A549 (cell line): ENCODE results near the gene DPM3. TPM values are rescaled to one million over a fixed set of nuclear protein-coding genes. Genes with fewer than 3 reads are reported as not detected.

ENCODE experiments used
- ATAC-seq, 2 experiments: fragments of 200-7000 bp in 1 of 2; fragments of >200 bp in 1 of 2; cut with Nextera tagmentation in 1 of 2; cut with Tn5 transposase in 1 of 2; 3 replicates each; pipeline versions ENCODE4 v1.8.0 to v1.9.1; 2018 to 2020; ENCODE audit warnings: mild to moderate bottlenecking in 1 of 2, moderate library complexity in 1 of 2
- CTCF ChIA-PET: fragments of 300-600 bp; sonication (Branson Sonifier 250); formaldehyde crosslinking; extraction: SDS; loops from one replicate; lab custom pipeline; 2021; ENCODE audit warnings: antibody characterized with exemption, inconsistent platforms; lab: Yijun Ruan, JAX
- POLR2A ChIA-PET: fragments of 350-600 bp; formaldehyde crosslinking; extraction: SDS; loops from one replicate; lab custom pipeline; 2021; ENCODE audit warnings: antibody characterized with exemption, inconsistent platforms; lab: Yijun Ruan, JAX
- DNase-seq, 2 experiments: peaks; one replicate each; pipeline versions ENCODE4 v3.0.0 to v3.0.0-alpha.2; 2011 to 2016; ENCODE audit warnings: low read depth in 1 of 2, low spot score in 1 of 2
- FAIRE-seq: peaks from 2 replicates; lab custom pipeline; 2011; peaks lifted over from hg19 to GRCh38; lab: Jason Lieb, UNC
- H3K27ac ChIP-seq, 2 experiments: fragments of >200 bp; sonication (Bioruptor Twin); formaldehyde crosslinking; 3 replicates each; pipeline ENCODE4 v1.5.1; 2016 to 2017
- H3K4me1 ChIP-seq: fragments of >200 bp; sonication (Bioruptor Twin); formaldehyde crosslinking; 3 replicates; pipeline ENCODE4 v1.6.1; 2016
- H3K4me2 ChIP-seq: fragments of >200 bp; sonication (Bioruptor Twin); formaldehyde crosslinking; 3 replicates; pipeline ENCODE4 v1.6.1; 2016
- H3K4me3 ChIP-seq: fragments of >200 bp; sonication (Bioruptor Twin); formaldehyde crosslinking; 3 replicates; pipeline ENCODE4 v1.5.1; 2016
- H3K9me3 ChIP-seq: fragments of >200 bp; sonication (Bioruptor Twin); formaldehyde crosslinking; 3 replicates; pipeline ENCODE4 v1.6.1; 2016
- BHLHE40 ChIP-seq: IDR thresholded peaks from 2 replicates; pipeline ENCODE4 v1.6.1; 2012; ENCODE audit warnings: low read depth, low read length, inconsistent platforms
- CBX2 ChIP-seq: fragments of 200-600 bp; sonication (generic); IDR thresholded peaks from 2 replicates; pipeline ENCODE4 v1.6.1; 2016; ENCODE audit warnings: low read depth, mild to moderate bottlenecking, borderline replicate concordance
- EHMT2 ChIP-seq: fragments of 200-600 bp; sonication (generic); IDR thresholded peaks from 2 replicates; pipeline ENCODE4 v1.6.1; 2016; ENCODE audit warnings: antibody characterized with exemption, low read depth, mild to moderate bottlenecking, moderate library complexity
- EP300 ChIP-seq, 2 experiments: fragments of >200 bp; sonication (Bioruptor Twin); formaldehyde crosslinking; IDR thresholded peaks; 2 replicates in 1 of 2; 3 replicates in 1 of 2; pipeline ENCODE4 v1.6.1; 2016 to 2017
- ESRRA ChIP-seq: fragments of 150-350 bp; IDR thresholded peaks from 2 replicates; pipeline ENCODE4 v1.6.1; 2014; ENCODE audit warnings: mild to moderate bottlenecking, low read length, borderline replicate concordance
- FOSB ChIP-seq: fragments of 250-450 bp; sonication (Bioruptor Pico); IDR thresholded peaks from 2 replicates; pipeline ENCODE4 v1.5.0; 2020; ENCODE audit warnings: mild to moderate bottlenecking, moderate library complexity
- HDAC2 ChIP-seq: fragments of 200-600 bp; sonication (generic); IDR thresholded peaks from 2 replicates; pipeline ENCODE4 v1.6.1; 2016
- HOXB13 ChIP-seq: fragments of 250-450 bp; sonication (Bioruptor Pico); IDR thresholded peaks from 2 replicates; pipeline ENCODE4 v1.5.0; 2020; ENCODE audit warnings: low read depth, mild to moderate bottlenecking, moderate library complexity
- JUN ChIP-seq, 2 experiments: fragments of >200 bp; sonication (Bioruptor Twin); formaldehyde crosslinking; IDR thresholded peaks; 2 replicates in 1 of 2; 3 replicates in 1 of 2; pipeline ENCODE4 v1.6.1; 2016 to 2017
- JUNB ChIP-seq: fragments of >200 bp; sonication (Bioruptor Twin); formaldehyde crosslinking; IDR thresholded peaks from 2 replicates; pipeline ENCODE4 v1.6.1; 2016
- KDM1A ChIP-seq: fragments of 200-600 bp; sonication (generic); IDR thresholded peaks from 2 replicates; pipeline ENCODE4 v1.6.1; 2016; ENCODE audit warnings: low read depth, mild to moderate bottlenecking
- KDM5A ChIP-seq: fragments of 200-600 bp; sonication (generic); IDR thresholded peaks from 2 replicates; pipeline ENCODE4 v1.6.1; 2016; ENCODE audit warnings: antibody characterized with exemption, mild to moderate bottlenecking
- MYC ChIP-seq: IDR thresholded peaks from 2 replicates; pipeline ENCODE4 v1.6.1; 2012; ENCODE audit warnings: mild to moderate bottlenecking, inconsistent platforms, low read length, improper control_type of control experiment, borderline replicate concordance
- NPAS2 ChIP-seq: fragments of 250-450 bp; sonication (Bioruptor Pico); IDR thresholded peaks from 2 replicates; pipeline ENCODE4 v1.8.0; 2022; ENCODE audit warnings: mild to moderate bottlenecking, moderate library complexity, borderline replicate concordance
- NR3C1 ChIP-seq: fragments of >200 bp; sonication (Bioruptor Twin); formaldehyde crosslinking; IDR thresholded peaks from 3 replicates; pipeline ENCODE4 v1.6.1; 2017
- POLR2A ChIP-seq: IDR thresholded peaks from 2 replicates; pipeline ENCODE4 v1.6.1; 2012; ENCODE audit warnings: mild to moderate bottlenecking, low read length
- POLR2AphosphoS2 ChIP-seq: conservative IDR thresholded peaks from 2 replicates; pipeline ENCODE4 v1.6.1; 2012; ENCODE audit warnings: low read length, improper control_type of control experiment, inconsistent platforms
- TFCP2L1 ChIP-seq: fragments of 250-450 bp; sonication (Bioruptor Pico); IDR thresholded peaks from 2 replicates; pipeline ENCODE4 v1.5.0; 2021; ENCODE audit warnings: mild to moderate bottlenecking
- ZNF302 ChIP-seq: fragments of 250-450 bp; sonication (Bioruptor Pico); IDR thresholded peaks from 2 replicates; pipeline ENCODE4 v1.9.0; 2021; ENCODE audit warnings: inconsistent platforms, mild to moderate bottlenecking, moderate library complexity
- ZSCAN20 ChIP-seq: fragments of 250-450 bp; sonication (Bioruptor Pico); IDR thresholded peaks from 2 replicates; pipeline ENCODE4 v1.8.0; 2022; ENCODE audit warnings: mild to moderate bottlenecking, moderate library complexity
- WGBS: methylation state at CpG from one replicate; pipeline ENCODE4 v1.1.6; 2017; ENCODE audit errors: missing lambda C conversion rate; 5-methylcytosine and 5-hydroxymethylcytosine counted together
- polyA plus RNA-seq, 4 experiments: library from polyadenylated mRNA; depleted of rRNA in 3 of 4; stranded (reverse); fragments of >200 nt; fragmentation: RNase III in 1 of 4; extraction: RNeasy Plus Mini Kit Qiagen cat#74134 plus additional on column Dnase treatment in 1 of 4; gene quantifications; 2 replicates in 3 of 4; 3 replicates in 1 of 4; pipeline ENCODE4 v1.2.3, GENCODE V29; 2011 to 2017
- TF ChIP-seq, protein P1 (sequence below): IDR thresholded peaks from 2 replicates; pipeline ENCODE4 v1.6.1; 2012
- TF ChIP-seq, protein P2 (sequence below): fragments of >200 bp; sonication (Bioruptor Twin); formaldehyde crosslinking; IDR thresholded peaks from 2 replicates; pipeline ENCODE4 v1.6.1; 2016
- TF ChIP-seq, protein P3 (sequence below): fragments of 250-450 bp; sonication (Bioruptor Pico); IDR thresholded peaks from 2 replicates; pipeline ENCODE4 v1.5.0; 2021; ENCODE audit warnings: mild to moderate bottlenecking, moderate library complexity, borderline replicate concordance
- TF ChIP-seq, protein P4 (sequence below): fragments of 250-450 bp; sonication (Bioruptor Pico); IDR thresholded peaks from 2 replicates; pipeline ENCODE4 v1.5.0; 2020; ENCODE audit warnings: low read depth, mild to moderate bottlenecking, moderate library complexity
- TF ChIP-seq, protein P5 (sequence below): fragments of 150-350 bp; IDR thresholded peaks from 2 replicates; pipeline ENCODE4 v1.6.1; 2014; ENCODE audit warnings: low read depth, mild to moderate bottlenecking, low read length
- TF ChIP-seq, protein P6 (sequence below): IDR thresholded peaks from 2 replicates; pipeline ENCODE4 v1.6.1; 2012; ENCODE audit warnings: low read depth, borderline replicate concordance
- TF ChIP-seq, protein P7 (sequence below): IDR thresholded peaks from 2 replicates; pipeline ENCODE4 v1.6.1; 2012

The DPM3 gene
- polyA plus RNA-seq, 2 of the 4 experiments (the other 2 are of a cell fraction), result 22.8 to 80.3 TPM

DNA sequence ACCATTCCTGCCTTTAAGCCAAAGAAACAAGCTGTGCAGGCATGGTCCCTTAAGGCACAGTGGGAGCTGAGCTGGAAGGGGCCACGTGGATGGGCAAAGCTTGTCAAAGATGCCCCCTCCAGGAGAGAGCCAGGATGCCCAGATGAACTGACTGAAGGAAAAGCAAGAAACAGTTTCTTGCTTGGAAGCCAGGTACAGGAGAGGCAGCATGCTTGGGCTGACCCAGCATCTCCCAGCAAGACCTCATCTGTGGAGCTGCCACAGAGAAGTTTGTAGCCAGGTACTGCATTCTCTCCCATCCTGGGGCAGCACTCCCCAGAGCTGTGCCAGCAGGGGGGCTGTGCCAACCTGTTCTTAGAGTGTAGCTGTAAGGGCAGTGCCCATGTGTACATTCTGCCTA is 6.0 kb downstream of the DPM3 start:
- Histone ChIP-seq H3K4me1 (peaks cover 46% of the 10 kb centered on the region), H3K4me3 (0 out of 3 replicates have a peak overlapping the region, but pooled peaks have one; percentile 60), H3K27ac (peak overlapping the region; percentile 90 to 92), H3K9me3 (no peaks in the 10 kb centered on the region), H3K4me2 (peak overlapping the region; percentile 82)
- FAIRE-seq (no peak), ATAC-seq (peak in 1 of 2 experiments; percentile 3; a peak in 2 of 6 replicates), DNase-seq (no peak)
- WGBS, result 50% methylated on average over 1 of the region's 1 CpG
- no peak for TF ChIP-seq JUNB
- TF ChIP-seq, protein P1, sequence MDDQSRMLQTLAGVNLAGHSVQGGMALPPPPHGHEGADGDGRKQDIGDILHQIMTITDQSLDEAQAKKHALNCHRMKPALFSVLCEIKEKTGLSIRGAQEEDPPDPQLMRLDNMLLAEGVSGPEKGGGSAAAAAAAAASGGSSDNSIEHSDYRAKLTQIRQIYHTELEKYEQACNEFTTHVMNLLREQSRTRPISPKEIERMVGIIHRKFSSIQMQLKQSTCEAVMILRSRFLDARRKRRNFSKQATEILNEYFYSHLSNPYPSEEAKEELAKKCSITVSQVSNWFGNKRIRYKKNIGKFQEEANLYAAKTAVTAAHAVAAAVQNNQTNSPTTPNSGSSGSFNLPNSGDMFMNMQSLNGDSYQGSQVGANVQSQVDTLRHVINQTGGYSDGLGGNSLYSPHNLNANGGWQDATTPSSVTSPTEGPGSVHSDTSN, result no peak
- TF ChIP-seq NPAS2 (CRISPR knock-in tag), result no peak
- TF ChIP-seq, protein P2, sequence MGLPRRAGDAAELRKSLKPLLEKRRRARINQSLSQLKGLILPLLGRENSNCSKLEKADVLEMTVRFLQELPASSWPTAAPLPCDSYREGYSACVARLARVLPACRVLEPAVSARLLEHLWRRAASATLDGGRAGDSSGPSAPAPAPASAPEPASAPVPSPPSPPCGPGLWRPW, result no peak
- TF ChIP-seq KDM5A, result no peak
- TF ChIP-seq EP300 (IDR thresholded peaks at IDR 0.05), result no peak
- no peak for TF ChIP-seq POLR2A
- no peak for TF ChIP-seq ESRRA
- TF ChIP-seq ZSCAN20 (CRISPR knock-in tag), result no peak
- TF ChIP-seq ZNF302 (CRISPR knock-in tag), result no peak
- no peak for TF ChIP-seq MYC
- no peak for TF ChIP-seq FOSB
- TF ChIP-seq, protein P3, sequence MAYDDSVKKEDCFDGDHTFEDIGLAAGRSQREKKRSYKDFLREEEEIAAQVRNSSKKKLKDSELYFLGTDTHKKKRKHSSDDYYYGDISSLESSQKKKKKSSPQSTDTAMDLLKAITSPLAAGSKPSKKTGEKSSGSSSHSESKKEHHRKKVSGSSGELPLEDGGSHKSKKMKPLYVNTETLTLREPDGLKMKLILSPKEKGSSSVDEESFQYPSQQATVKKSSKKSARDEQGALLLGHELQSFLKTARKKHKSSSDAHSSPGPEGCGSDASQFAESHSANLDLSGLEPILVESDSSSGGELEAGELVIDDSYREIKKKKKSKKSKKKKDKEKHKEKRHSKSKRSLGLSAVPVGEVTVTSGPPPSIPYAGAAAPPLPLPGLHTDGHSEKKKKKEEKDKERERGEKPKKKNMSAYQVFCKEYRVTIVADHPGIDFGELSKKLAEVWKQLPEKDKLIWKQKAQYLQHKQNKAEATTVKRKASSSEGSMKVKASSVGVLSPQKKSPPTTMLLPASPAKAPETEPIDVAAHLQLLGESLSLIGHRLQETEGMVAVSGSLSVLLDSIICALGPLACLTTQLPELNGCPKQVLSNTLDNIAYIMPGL (CRISPR knock-in tag), result no peak
- no peak for TF ChIP-seq EHMT2
- TF ChIP-seq KDM1A, result no peak
- TF ChIP-seq, protein P4, sequence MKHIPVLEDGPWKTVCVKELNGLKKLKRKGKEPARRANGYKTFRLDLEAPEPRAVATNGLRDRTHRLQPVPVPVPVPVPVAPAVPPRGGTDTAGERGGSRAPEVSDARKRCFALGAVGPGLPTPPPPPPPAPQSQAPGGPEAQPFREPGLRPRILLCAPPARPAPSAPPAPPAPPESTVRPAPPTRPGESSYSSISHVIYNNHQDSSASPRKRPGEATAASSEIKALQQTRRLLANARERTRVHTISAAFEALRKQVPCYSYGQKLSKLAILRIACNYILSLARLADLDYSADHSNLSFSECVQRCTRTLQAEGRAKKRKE, result no peak
- no peak for TF ChIP-seq CBX2
- no peak for TF ChIP-seq BHLHE40
- POLR2A ChIA-PET, result interaction anchor here (1.0 to 1.2 kb wide), 2 partner anchors 8 to 10 kb away, joined by 4 to 8 read pairs; no protein-coding TSS in a partner anchor
- CTCF ChIA-PET, result interaction anchor here (1.5 to 19.7 kb wide), 8 partner anchors 9 to 90 kb away, joined by 3 to 309 read pairs (median 21); partner anchors contain the start of gene KRTCAP2

DNA sequence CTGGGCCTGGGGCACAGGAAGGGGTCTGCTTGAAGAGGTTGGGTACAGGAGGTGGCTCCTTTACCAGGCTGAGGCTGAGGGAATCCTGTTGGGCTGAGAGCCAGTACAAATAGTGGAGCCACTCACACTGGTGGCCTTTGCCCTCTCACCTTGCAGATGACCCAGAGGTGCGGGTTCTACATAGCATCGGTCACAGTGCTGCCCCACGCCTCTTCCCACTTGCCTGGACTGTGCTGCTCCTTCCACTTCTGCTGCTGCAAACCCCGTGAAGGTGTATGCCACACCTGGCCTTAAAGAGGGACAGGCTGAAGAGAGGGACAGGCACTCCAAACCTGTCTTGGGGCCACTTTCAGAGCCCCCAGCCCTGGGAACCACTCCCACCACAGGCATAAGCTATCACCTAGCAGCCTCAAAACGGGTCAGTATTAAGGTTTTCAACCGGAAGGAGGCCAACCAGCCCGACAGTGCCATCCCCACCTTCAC is 6.5 kb downstream of the DPM3 start:
- FAIRE-seq (no peak), ATAC-seq (no peak), DNase-seq (no peak)
- H3K4me3 ChIP-seq, result no peak overlapping the region
- no peak for TF ChIP-seq POLR2AphosphoS2
- no peak for TF ChIP-seq MYC
- TF ChIP-seq TFCP2L1 (CRISPR knock-in tag), result no peak
- no peak for TF ChIP-seq EHMT2
- TF ChIP-seq, protein P5, sequence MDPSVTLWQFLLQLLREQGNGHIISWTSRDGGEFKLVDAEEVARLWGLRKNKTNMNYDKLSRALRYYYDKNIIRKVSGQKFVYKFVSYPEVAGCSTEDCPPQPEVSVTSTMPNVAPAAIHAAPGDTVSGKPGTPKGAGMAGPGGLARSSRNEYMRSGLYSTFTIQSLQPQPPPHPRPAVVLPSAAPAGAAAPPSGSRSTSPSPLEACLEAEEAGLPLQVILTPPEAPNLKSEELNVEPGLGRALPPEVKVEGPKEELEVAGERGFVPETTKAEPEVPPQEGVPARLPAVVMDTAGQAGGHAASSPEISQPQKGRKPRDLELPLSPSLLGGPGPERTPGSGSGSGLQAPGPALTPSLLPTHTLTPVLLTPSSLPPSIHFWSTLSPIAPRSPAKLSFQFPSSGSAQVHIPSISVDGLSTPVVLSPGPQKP, result no peak
- TF ChIP-seq HDAC2, result no peak
- TF ChIP-seq, protein P6, sequence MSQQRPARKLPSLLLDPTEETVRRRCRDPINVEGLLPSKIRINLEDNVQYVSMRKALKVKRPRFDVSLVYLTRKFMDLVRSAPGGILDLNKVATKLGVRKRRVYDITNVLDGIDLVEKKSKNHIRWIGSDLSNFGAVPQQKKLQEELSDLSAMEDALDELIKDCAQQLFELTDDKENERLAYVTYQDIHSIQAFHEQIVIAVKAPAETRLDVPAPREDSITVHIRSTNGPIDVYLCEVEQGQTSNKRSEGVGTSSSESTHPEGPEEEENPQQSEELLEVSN, result no peak
- TF ChIP-seq, protein P7, sequence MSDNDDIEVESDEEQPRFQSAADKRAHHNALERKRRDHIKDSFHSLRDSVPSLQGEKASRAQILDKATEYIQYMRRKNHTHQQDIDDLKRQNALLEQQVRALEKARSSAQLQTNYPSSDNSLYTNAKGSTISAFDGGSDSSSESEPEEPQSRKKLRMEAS, result no peak
- TF ChIP-seq NR3C1, result no peak
- no peak for TF ChIP-seq ZSCAN20 (CRISPR knock-in tag)
- TF ChIP-seq KDM1A, result no peak
- TF ChIP-seq POLR2A, result no peak
- TF ChIP-seq, protein P4, result no peak
- no peak for TF ChIP-seq HOXB13 (CRISPR knock-in tag)
- no peak for TF ChIP-seq CBX2
- TF ChIP-seq JUN (IDR thresholded peaks at IDR 0.05), result no peak
- H3K9me3 ChIP-seq, result no peaks in the 10 kb centered on the region
- WGBS, result 81% methylated on average over 5 of the region's 7 CpGs
- ChIA-PET POLR2A (no interaction called here), CTCF (interaction anchor here (0.9 to 19.7 kb wide), 10 partner anchors 8 to 116 kb away, joined by 3 to 309 read pairs (median 8); partner anchors contain the start of gene KRTCAP2)
- H3K4me2 ChIP-seq, result peak overlapping the region; percentile 82; the same call in 2 of the 3 replicates
- H3K4me1 ChIP-seq, result peaks cover 47% of the 10 kb centered on the region
- H3K27ac ChIP-seq, result peak overlapping the region in 1 of 2 experiments; percentile 90; a peak in 1 of 6 replicates
